Sigmoid colon (tissue), 4 donors: ENCODE measurements around the gene SGPP2.

Source experiments
- EP300 ChIP-seq, 4 donors: sonication (generic); formaldehyde crosslinking; IDR thresholded peaks; one replicate each; pipeline ENCODE4 v1.6.1; 2017; ENCODE audit warnings: antibody characterized with exemption in 4 of 4
- POLR2A ChIP-seq, 2 donors: fragments of 450-650 bp; IDR thresholded peaks; one replicate each; pipeline ENCODE4 v1.6.1; 2016; ENCODE audit warnings: antibody characterized with exemption in 2 of 2, mild to moderate bottlenecking in 2 of 2, moderate library complexity in 2 of 2
- POLR2AphosphoS5 ChIP-seq, 4 donors: sonication (generic); formaldehyde crosslinking; IDR thresholded peaks; one replicate each; pipeline ENCODE4 v1.6.1; 2017; ENCODE audit warnings: antibody characterized with exemption in 4 of 4
- TF ChIP-seq, protein P1 (sequence below), 4 experiments: fragments of 450-650 bp in 3 of 4; fragments of 200-600 bp in 1 of 4; IDR thresholded peaks; one replicate each; pipeline ENCODE4 v1.5.1; 2016 to 2019; ENCODE audit warnings: antibody characterized with exemption in 4 of 4, mild to moderate bottlenecking in 3 of 4, moderate library complexity in 2 of 4

- TF ChIP-seq POLR2AphosphoS5 (IDR thresholded peaks at IDR 0.05) (no peak), POLR2A (IDR thresholded peaks at IDR 0.05) (no peak), EP300 (IDR thresholded peaks at IDR 0.05) (no peak)
- TF ChIP-seq, protein P1, sequence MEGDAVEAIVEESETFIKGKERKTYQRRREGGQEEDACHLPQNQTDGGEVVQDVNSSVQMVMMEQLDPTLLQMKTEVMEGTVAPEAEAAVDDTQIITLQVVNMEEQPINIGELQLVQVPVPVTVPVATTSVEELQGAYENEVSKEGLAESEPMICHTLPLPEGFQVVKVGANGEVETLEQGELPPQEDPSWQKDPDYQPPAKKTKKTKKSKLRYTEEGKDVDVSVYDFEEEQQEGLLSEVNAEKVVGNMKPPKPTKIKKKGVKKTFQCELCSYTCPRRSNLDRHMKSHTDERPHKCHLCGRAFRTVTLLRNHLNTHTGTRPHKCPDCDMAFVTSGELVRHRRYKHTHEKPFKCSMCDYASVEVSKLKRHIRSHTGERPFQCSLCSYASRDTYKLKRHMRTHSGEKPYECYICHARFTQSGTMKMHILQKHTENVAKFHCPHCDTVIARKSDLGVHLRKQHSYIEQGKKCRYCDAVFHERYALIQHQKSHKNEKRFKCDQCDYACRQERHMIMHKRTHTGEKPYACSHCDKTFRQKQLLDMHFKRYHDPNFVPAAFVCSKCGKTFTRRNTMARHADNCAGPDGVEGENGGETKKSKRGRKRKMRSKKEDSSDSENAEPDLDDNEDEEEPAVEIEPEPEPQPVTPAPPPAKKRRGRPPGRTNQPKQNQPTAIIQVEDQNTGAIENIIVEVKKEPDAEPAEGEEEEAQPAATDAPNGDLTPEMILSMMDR (IDR thresholded peaks at IDR 0.05), result no peak
Observed at GRCh38 chr2:222485367-222486211, 61.2 kb downstream of the SGPP2 start.
